Adipocyte (in vitro differentiated cells): Measurements from ENCODE around the gene SELENOV.

Experiments used
- DNase-seq: peaks from one replicate; pipeline ENCODE4 v3.0.0-alpha.2; 2015; ENCODE audit warnings: low read depth
- H3K27me3 ChIP-seq: replicated peaks from 2 replicates; pipeline ENCODE4 v1.7.0; 2013; ENCODE audit warnings: mild to moderate bottlenecking, low read length, moderate library complexity; ENCODE audit not compliant: control insufficient read depth, insufficient read depth
- H3K36me3 ChIP-seq: 2 replicates; pipeline ENCODE4 v1.7.0; 2013; ENCODE audit warnings: low read length, mild to moderate bottlenecking, moderate library complexity; ENCODE audit not compliant: control insufficient read depth, insufficient read depth, severe bottlenecking
- H3K4me1 ChIP-seq: 2 replicates; pipeline ENCODE4 v1.7.0; 2013; ENCODE audit warnings: mild to moderate bottlenecking, low read length, moderate library complexity; ENCODE audit not compliant: control insufficient read depth, insufficient read depth
- H3K4me3 ChIP-seq: 2 replicates; pipeline ENCODE4 v1.7.0; 2013; ENCODE audit warnings: mild to moderate bottlenecking, low read length, moderate library complexity
- H3K9ac ChIP-seq: 2 replicates; pipeline ENCODE4 v1.7.0; 2013; ENCODE audit warnings: mild to moderate bottlenecking, low read length, moderate library complexity
- H3K9me3 ChIP-seq: 2 replicates; pipeline ENCODE4 v1.7.0; 2013; ENCODE audit warnings: mild to moderate bottlenecking, low read length, moderate library complexity; ENCODE audit not compliant: control insufficient read depth

The SELENOV gene

GRCh38 chr19:39514840-39515550, at the start of gene SELENOV:
SELENOV (plus strand) TSS chr19:39515139; CDS start chr19:39515213, 74 bp downstream.
- no peaks in the 10 kb centered on the region for H3K4me1 ChIP-seq
- H3K27me3 ChIP-seq = peaks cover 47% of the 10 kb centered on the region
- no peak within 1 kb of the TSS for H3K9ac ChIP-seq
- peak within 1 kb of the TSS; percentile 54 for H3K4me3 ChIP-seq
- H3K36me3 ChIP-seq = no peaks in the 10 kb centered on the region
- peaks cover 3% of the 10 kb centered on the region for H3K9me3 ChIP-seq
- no peak for DNase-seq

- H3K9ac ChIP-seq = no peak overlapping the region
- peaks cover 89% of the 10 kb centered on the region for H3K36me3 ChIP-seq
- no peaks in the 10 kb centered on the region for H3K27me3 ChIP-seq
- no peaks in the 10 kb centered on the region for H3K9me3 ChIP-seq
- no peak overlapping the region for H3K4me3 ChIP-seq
- DNase-seq = no peak
- H3K4me1 ChIP-seq = no peaks in the 10 kb centered on the region
Measured at GRCh38 chr19:39465956-39466747, 48.8 kb upstream of the SELENOV start.

- H3K4me3 ChIP-seq = no peak overlapping the region
- no peak overlapping the region for H3K9ac ChIP-seq
- DNase-seq = no peak
- no peaks in the 10 kb centered on the region for H3K4me1 ChIP-seq
- no peaks in the 10 kb centered on the region for H3K9me3 ChIP-seq
- peaks cover 98% of the 10 kb centered on the region for H3K36me3 ChIP-seq
- H3K27me3 ChIP-seq = no peaks in the 10 kb centered on the region
Measured at GRCh38 chr19:39467941-39468340, 47.0 kb upstream of the SELENOV start.

- Histone ChIP-seq H3K4me3 (no peak overlapping the region), H3K9me3 (no peaks in the 10 kb centered on the region), H3K27me3 (no peaks in the 10 kb centered on the region), H3K4me1 (no peaks in the 10 kb centered on the region), H3K36me3 (peaks cover 99% of the 10 kb centered on the region), H3K9ac (no peak overlapping the region)
- DNase-seq = no peak
Measured at GRCh38 chr19:39469036-39469435, 45.9 kb upstream of the SELENOV start.

GRCh38 chr19:39469567-39469966, 45.4 kb upstream of the SELENOV start:
- no peak overlapping the region for H3K4me3 ChIP-seq
- peaks cover 99% of the 10 kb centered on the region for H3K36me3 ChIP-seq
- H3K27me3 ChIP-seq = no peaks in the 10 kb centered on the region
- no peak for DNase-seq
- no peaks in the 10 kb centered on the region for H3K4me1 ChIP-seq
- no peaks in the 10 kb centered on the region for H3K9me3 ChIP-seq
- H3K9ac ChIP-seq = no peak overlapping the region

- H3K4me1 ChIP-seq = no peaks in the 10 kb centered on the region
- no peaks in the 10 kb centered on the region for H3K27me3 ChIP-seq
- no peak for DNase-seq
- H3K9ac ChIP-seq = no peak overlapping the region
- H3K9me3 ChIP-seq = no peaks in the 10 kb centered on the region
- peaks cover 96% of the 10 kb centered on the region for H3K36me3 ChIP-seq
- no peak overlapping the region for H3K4me3 ChIP-seq
Measured at GRCh38 chr19:39470724-39471339, 44.1 kb upstream of the SELENOV start.

GRCh38 chr19:39471756-39472536, 43.0 kb upstream of the SELENOV start:
- Histone ChIP-seq H3K27me3 (no peaks in the 10 kb centered on the region), H3K9me3 (no peaks in the 10 kb centered on the region), H3K36me3 (peaks cover 96% of the 10 kb centered on the region), H3K4me1 (no peaks in the 10 kb centered on the region), H3K9ac (no peak overlapping the region), H3K4me3 (no peak overlapping the region)
- DNase-seq = no peak

- no peaks in the 10 kb centered on the region for H3K4me1 ChIP-seq
- H3K9ac ChIP-seq = no peak overlapping the region
- no peak for DNase-seq
- no peak overlapping the region for H3K4me3 ChIP-seq
- H3K36me3 ChIP-seq = peaks cover 87% of the 10 kb centered on the region
- H3K27me3 ChIP-seq = no peaks in the 10 kb centered on the region
- H3K9me3 ChIP-seq = no peaks in the 10 kb centered on the region
Measured at GRCh38 chr19:39472746-39473442, 42.0 kb upstream of the SELENOV start.

GRCh38 chr19:39473443-39473960, 41.4 kb upstream of the SELENOV start:
- H3K4me1 ChIP-seq = no peaks in the 10 kb centered on the region
- H3K27me3 ChIP-seq = no peaks in the 10 kb centered on the region
- peaks cover 81% of the 10 kb centered on the region for H3K36me3 ChIP-seq
- no peaks in the 10 kb centered on the region for H3K9me3 ChIP-seq
- H3K9ac ChIP-seq = no peak overlapping the region
- no peak for DNase-seq
- no peak overlapping the region for H3K4me3 ChIP-seq

- Histone ChIP-seq H3K27me3 (no peaks in the 10 kb centered on the region), H3K4me3 (no peak overlapping the region), H3K36me3 (peaks cover 74% of the 10 kb centered on the region), H3K9ac (no peak overlapping the region), H3K9me3 (no peaks in the 10 kb centered on the region), H3K4me1 (no peaks in the 10 kb centered on the region)
- DNase-seq = peak; percentile 74
Measured at GRCh38 chr19:39474139-39474620, 40.8 kb upstream of the SELENOV start.
